GM12878 (cell line): ENCODE results near the gene MGMT. TPM values are rescaled to one million over a fixed set of nuclear protein-coding genes. Genes with fewer than 3 reads are reported as not detected.

Source experiments
- ATAC-seq: fragments of 200-7000 bp; cut with Tn5 transposase; 3 replicates; pipeline ENCODE4 v1.9.1; 2020; ENCODE audit warnings: mild to moderate bottlenecking, moderate library complexity
- BruUV-seq: library from RNA; stranded (reverse); fragments of 400-500 nt; replicated peaks from 2 replicates; lab custom pipeline; 2021; lab: Mats Ljungman, UMichigan
- CTCF ChIA-PET: fragments of 300-600 bp; sonication (Branson Sonifier 250); formaldehyde crosslinking; extraction: SDS; loops from one replicate; lab custom pipeline; 2021; ENCODE audit warnings: inconsistent platforms; lab: Yijun Ruan, JAX
- POLR2A ChIA-PET: fragments of 350-600 bp; formaldehyde crosslinking; extraction: SDS; loops from one replicate; lab custom pipeline; 2021; ENCODE audit warnings: inconsistent platforms; lab: Charles Lee
- RAD21 ChIA-PET: fragments of 300-600 bp; sonication (Branson Sonifier 250); formaldehyde crosslinking; loops from one replicate; lab custom pipeline; 2023; ENCODE audit warnings: antibody characterized with exemption; ENCODE audit not compliant: unreplicated experiment; lab: Charles Lee
- SMC1A ChIA-PET: fragments of 300-600 bp; sonication (Branson Sonifier 250); formaldehyde crosslinking; loops from one replicate; lab custom pipeline; 2023; ENCODE audit not compliant: unreplicated experiment, uncharacterized antibody; lab: Charles Lee
- DNase-seq: peaks from one replicate; pipeline ENCODE4 v3.0.0-alpha.2; 2011; ENCODE audit warnings: low read depth, low spot score
- FAIRE-seq: peaks from 3 replicates; lab custom pipeline; 2011; peaks lifted over from hg19 to GRCh38; lab: Jason Lieb, UNC
- H2AFZ ChIP-seq: 2 replicates; pipeline ENCODE4 v1.6.0; 2011; ENCODE audit warnings: low read depth, low read length, control low read depth; ENCODE audit not compliant: control insufficient read depth
- H3K27ac ChIP-seq: 2 replicates; pipeline ENCODE4 v1.5.1; 2011; ENCODE audit warnings: control low read depth; ENCODE audit not compliant: control insufficient read depth, insufficient read depth
- H3K27me3 ChIP-seq, 2 experiments: replicated peaks in 1 of 2; 2 replicates each; pipeline versions ENCODE4 v1.6.0 to v1.6.1; 2011; ENCODE audit warnings: low read length in 1 of 2; ENCODE audit not compliant: control insufficient read depth in 2 of 2, insufficient read depth in 2 of 2
- H3K36me3 ChIP-seq, 2 experiments: 2 replicates each; pipeline ENCODE4 v1.5.1; 2011; ENCODE audit warnings: low read length in 1 of 2; ENCODE audit not compliant: control insufficient read depth in 2 of 2, insufficient read depth in 2 of 2
- H3K4me1 ChIP-seq: 2 replicates; pipeline ENCODE4 v1.6.1; 2011; ENCODE audit warnings: mild to moderate bottlenecking, low read length, moderate library complexity, mixed read lengths; ENCODE audit not compliant: control insufficient read depth, insufficient read depth
- H3K4me2 ChIP-seq: 2 replicates; pipeline ENCODE4 v1.6.0; 2011; ENCODE audit warnings: control low read depth; ENCODE audit not compliant: control insufficient read depth, insufficient read depth
- H3K4me3 ChIP-seq: fragments of 200-600 bp; sonication (generic); 2 replicates; pipeline ENCODE4 v1.5.1; 2016
- H3K79me2 ChIP-seq: 2 replicates; pipeline ENCODE4 v1.6.0; 2011; ENCODE audit warnings: low read length; ENCODE audit not compliant: control insufficient read depth, insufficient read depth
- H3K9ac ChIP-seq: 2 replicates; pipeline ENCODE4 v1.8.0; 2011; ENCODE audit warnings: low read length, control low read depth, mixed read lengths; ENCODE audit not compliant: control insufficient read depth, insufficient read depth
- H3K9me3 ChIP-seq: replicated peaks from 3 replicates; pipeline ENCODE4 v1.5.1; 2011; ENCODE audit warnings: mild to moderate bottlenecking, low read length; ENCODE audit not compliant: control insufficient read depth, insufficient read depth
- H4K20me1 ChIP-seq: 2 replicates; pipeline ENCODE4 v1.6.0; 2011; ENCODE audit not compliant: control insufficient read depth, insufficient read depth
- CBX5 ChIP-seq: sonication (generic); IDR thresholded peaks from 2 replicates; pipeline ENCODE4 v1.6.1; 2016; ENCODE audit warnings: low read depth, moderate library complexity, mild to moderate bottlenecking, inconsistent platforms
- CHD1 ChIP-seq: IDR thresholded peaks from 2 replicates; pipeline ENCODE4 v1.6.1; 2012; ENCODE audit warnings: low read depth, low read length, improper control_type of control experiment
- GABPA ChIP-seq: IDR thresholded peaks from 2 replicates; pipeline ENCODE4 v1.6.1; 2014; ENCODE audit warnings: antibody characterized with exemption, low read depth, mild to moderate bottlenecking, inconsistent platforms
- GATAD2B ChIP-seq: fragments of 450-650 bp; conservative IDR thresholded peaks from 2 replicates; pipeline ENCODE4 v1.6.1; 2017; ENCODE audit warnings: low read depth, mild to moderate bottlenecking, moderate library complexity
- IKZF2 ChIP-seq, 2 experiments: fragments of 450-650 bp; IDR thresholded peaks; 2 replicates each; pipeline ENCODE4 v1.6.1; 2017; ENCODE audit warnings: mild to moderate bottlenecking in 2 of 2, moderate library complexity in 2 of 2
- IRF4 ChIP-seq: IDR thresholded peaks from 2 replicates; pipeline ENCODE4 v1.6.1; 2011; ENCODE audit warnings: low read depth, low read length
- JUNB ChIP-seq: IDR thresholded peaks from 2 replicates; pipeline ENCODE4 v1.6.1; 2016; ENCODE audit warnings: antibody characterized with exemption, mild to moderate bottlenecking
- MXI1 ChIP-seq: fragments of 150-350 bp; IDR thresholded peaks from 2 replicates; pipeline ENCODE4 v1.6.1; 2011; ENCODE audit warnings: low read depth, mild to moderate bottlenecking, inconsistent platforms, low read length, improper control_type of control experiment
- NFIC ChIP-seq: IDR thresholded peaks from 2 replicates; pipeline ENCODE4 v1.6.1; 2012; ENCODE audit warnings: low read depth, mild to moderate bottlenecking, inconsistent platforms, low read length, moderate library complexity
- PKNOX1 ChIP-seq: fragments of 450-650 bp; IDR thresholded peaks from 2 replicates; pipeline ENCODE4 v1.6.1; 2016; ENCODE audit warnings: mild to moderate bottlenecking
- POLR2AphosphoS2 ChIP-seq: IDR thresholded peaks from 2 replicates; pipeline ENCODE4 v1.6.1; 2011; ENCODE audit warnings: low read depth, mild to moderate bottlenecking, low read length, improper control_type of control experiment, moderate library complexity
- RCOR1 ChIP-seq: conservative IDR thresholded peaks from 2 replicates; pipeline ENCODE4 v1.6.1; 2012; ENCODE audit warnings: low read depth, low read length, improper control_type of control experiment
- RELA ChIP-seq: fragments of 450-650 bp; IDR thresholded peaks from 2 replicates; pipeline ENCODE4 v1.8.0; 2014; ENCODE audit warnings: borderline replicate concordance; ENCODE audit not compliant: partially characterized antibody
- SKIL ChIP-seq: fragments of 450-650 bp; IDR thresholded peaks from 2 replicates; pipeline ENCODE4 v1.6.1; 2017; ENCODE audit warnings: mild to moderate bottlenecking, low read depth, inconsistent platforms; ENCODE audit not compliant: poor library complexity, severe bottlenecking
- YBX1 ChIP-seq: fragments of 450-650 bp; IDR thresholded peaks from 2 replicates; pipeline ENCODE4 v1.6.1; 2016; ENCODE audit warnings: antibody characterized with exemption
- YY1 ChIP-seq: IDR thresholded peaks from 2 replicates; pipeline ENCODE4 v1.6.1; 2011; ENCODE audit warnings: low read depth, mild to moderate bottlenecking, low read length
- WGBS: methylation state at CpG from one replicate; pipeline ENCODE4 v1.1.6; 2016; ENCODE audit warnings: low lambda C conversion rate; ENCODE audit not compliant: insufficient replicate concordance, insufficient coverage; ENCODE audit errors: missing lambda C conversion rate; 5-methylcytosine and 5-hydroxymethylcytosine counted together
- in situ Hi-C: fragments of 300-500 bp; cut with MboI; formaldehyde crosslinking; loops from 9 replicates; pipeline ENCODE4 v1.14.3; 2018; ENCODE audit warnings: mixed read lengths
- intact Hi-C: fragments of 100-400 bp; cut with micrococcal nuclease; formaldehyde crosslinking; loops from one replicate; pipeline ENCODE4 v1.14.2; 2022; ENCODE audit not compliant: unreplicated experiment
- polyA plus RNA-seq, 11 experiments: library from polyadenylated mRNA; depleted of rRNA in 4 of 11; unstranded in 6 of 11; stranded (reverse) in 5 of 11; fragments of >200 nt; fragmentation: Nextera tagmentation in 4 of 11; fragmentation: Illumina TruSeq in 1 of 11; extraction: Ambion mirVana in 4 of 11; extraction: Trizol in 1 of 11; gene quantifications; 1 replicate in 1 of 11; 2 replicates in 10 of 11; pipeline versions ENCODE4 v1.2.1 to v1.2.3, GENCODE V29; 2011 to 2016; ENCODE audit warnings: inconsistent platforms in 2 of 11, missing spikeins in 2 of 11, low read depth in 1 of 11
- total RNA-seq, 4 experiments: library from RNA; depleted of rRNA in 3 of 4; stranded (reverse); fragments of >200 nt in 3 of 4; fragmentation: Illumina TruSeq in 1 of 4; extraction: Trizol in 1 of 4; gene quantifications; 2 replicates each; pipeline versions ENCODE4 v1.2.1 to v1.2.3, GENCODE V29; 2013 to 2021
- TF ChIP-seq, protein P1 (sequence below): IDR thresholded peaks from 2 replicates; pipeline ENCODE4 v1.6.1; 2011; ENCODE audit warnings: low read depth, low read length, improper control_type of control experiment, borderline replicate concordance

The MGMT gene
- total and polyA plus RNA-seq, 10 of the 15 experiments (the other 5 are each of a cell fraction or from before 2014, with no cell fraction given): 0.16 to 24.2 (median 13.3) TPM

DNA sequence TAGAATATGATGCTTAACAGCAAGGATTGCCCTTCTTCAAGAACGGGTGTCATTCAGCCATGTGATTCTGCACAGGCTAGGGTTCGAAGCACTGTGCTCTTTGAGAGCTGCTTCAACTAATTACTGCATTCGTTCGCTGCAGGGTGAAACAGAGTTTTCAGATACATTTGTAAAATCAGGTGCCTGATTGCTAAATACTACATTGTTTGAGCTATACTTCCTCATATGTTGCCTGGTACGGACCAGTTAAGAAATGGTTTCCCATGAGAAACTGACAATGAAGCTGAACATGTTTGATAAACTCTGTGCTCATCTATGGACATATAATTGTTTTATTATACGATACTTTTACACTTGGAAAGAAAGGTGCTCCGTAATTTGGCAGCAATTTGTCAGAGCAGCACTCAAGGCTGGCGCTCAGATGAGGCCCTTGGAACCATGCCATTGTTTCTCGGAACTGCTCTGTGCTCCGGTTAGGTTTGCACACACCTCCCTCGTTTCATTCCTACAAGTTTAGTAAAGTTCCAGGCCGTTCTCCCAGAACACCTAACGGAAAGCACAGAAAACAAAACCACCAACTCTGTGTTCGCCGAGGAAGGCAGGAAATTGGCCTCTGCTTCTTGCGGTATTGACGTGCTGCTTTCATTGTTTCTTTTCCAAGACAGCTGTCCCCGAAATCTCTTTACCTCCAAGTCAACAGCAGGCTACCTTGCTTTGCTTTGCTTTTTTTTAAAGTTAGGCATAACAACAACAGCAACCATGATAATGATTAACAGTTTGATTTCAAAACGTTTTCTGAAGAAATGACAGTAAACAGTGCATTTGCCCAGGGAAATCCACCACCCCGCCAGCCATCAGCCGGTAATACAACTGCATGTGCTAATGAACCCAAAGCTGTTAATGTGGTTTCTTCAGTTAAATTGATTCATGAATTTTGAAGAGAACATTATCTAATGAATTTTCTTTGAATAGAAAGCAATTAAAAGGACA is 290.2 kb downstream of the MGMT start:
- FAIRE-seq (no peak), ATAC-seq (no peak), DNase-seq (no peak)
- intact Hi-C loops: no loop called here
- WGBS: 62% methylated on average over 21 of the region's 21 CpGs
- Histone ChIP-seq H3K79me2 (no peaks in the 10 kb centered on the region), H3K27me3 (no peaks in the 10 kb centered on the region), H2AFZ (no peak overlapping the region), H3K9me3 (no peaks in the 10 kb centered on the region; the same call in 1 of the 3 replicates), H3K36me3 (no peaks in the 10 kb centered on the region), H4K20me1 (no peaks in the 10 kb centered on the region), H3K4me1 (no peaks in the 10 kb centered on the region)
- CTCF ChIA-PET: no interaction called here
- POLR2A ChIA-PET: no interaction called here
- RAD21 ChIA-PET: no interaction called here
- in situ Hi-C loops: no loop called here
- TF ChIP-seq NFIC: no peak
- TF ChIP-seq RELA: no peak
- no peak for TF ChIP-seq RCOR1
- no peak for TF ChIP-seq YY1
- TF ChIP-seq PKNOX1: no peak
- TF ChIP-seq, protein P1, sequence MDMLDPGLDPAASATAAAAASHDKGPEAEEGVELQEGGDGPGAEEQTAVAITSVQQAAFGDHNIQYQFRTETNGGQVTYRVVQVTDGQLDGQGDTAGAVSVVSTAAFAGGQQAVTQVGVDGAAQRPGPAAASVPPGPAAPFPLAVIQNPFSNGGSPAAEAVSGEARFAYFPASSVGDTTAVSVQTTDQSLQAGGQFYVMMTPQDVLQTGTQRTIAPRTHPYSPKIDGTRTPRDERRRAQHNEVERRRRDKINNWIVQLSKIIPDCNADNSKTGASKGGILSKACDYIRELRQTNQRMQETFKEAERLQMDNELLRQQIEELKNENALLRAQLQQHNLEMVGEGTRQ: no peak
- TF ChIP-seq MXI1: no peak
- TF ChIP-seq JUNB: no peak
- no peak for TF ChIP-seq POLR2AphosphoS2
- no peak for TF ChIP-seq IKZF2 (IDR thresholded peaks at IDR 0.05)
- TF ChIP-seq YBX1: no peak
- no peak for TF ChIP-seq CHD1
- TF ChIP-seq IRF4: no peak
- TF ChIP-seq CBX5: no peak
- no peak for TF ChIP-seq SKIL
- no peak for TF ChIP-seq GATAD2B
- TF ChIP-seq GABPA: no peak
- TF ChIP-seq, all 136 proteins: peak for 0
- BruUV-seq: no TSS peak
- SMC1A ChIA-PET: no interaction called here
- Histone ChIP-seq H3K9ac (no peak overlapping the region), H3K27ac (no peak overlapping the region), H3K4me2 (no peak overlapping the region), H3K4me3 (no peak overlapping the region)
